H9 (cell line): ENCODE results near the gene TSPAN5. TPM values are rescaled to one million over a fixed set of nuclear protein-coding genes. Genes with fewer than 3 reads are reported as not detected.

Experiments
- DNase-seq: peaks from one replicate; pipeline ENCODE4 v3.0.0-alpha.2; 2017
- H2AFZ ChIP-seq: one replicate; pipeline ENCODE4 v1.6.1; 2013; ENCODE audit warnings: mild to moderate bottlenecking, low read length, control low read depth, moderate library complexity
- H2AK5ac ChIP-seq: 2 replicates; pipeline ENCODE4 v1.6.1; 2013; ENCODE audit warnings: low read length, control low read depth, mixed read lengths; ENCODE audit not compliant: insufficient read length
- H2BK120ac ChIP-seq: one replicate; pipeline ENCODE4 v1.6.1; 2013; ENCODE audit warnings: low read depth, mild to moderate bottlenecking, low read length, control low read depth, inconsistent platforms; ENCODE audit not compliant: poor library complexity, severe bottlenecking
- H2BK12ac ChIP-seq: 2 replicates; pipeline ENCODE4 v1.6.1; 2013; ENCODE audit warnings: low read length, control low read depth, mixed read lengths, low read depth; ENCODE audit not compliant: insufficient read length
- H2BK15ac ChIP-seq: 2 replicates; pipeline ENCODE4 v1.6.1; 2013; ENCODE audit warnings: low read depth, low read length, control low read depth
- H2BK20ac ChIP-seq: one replicate; pipeline ENCODE4 v1.6.1; 2013; ENCODE audit warnings: low read depth, mild to moderate bottlenecking, low read length, control low read depth, inconsistent platforms; ENCODE audit not compliant: poor library complexity, severe bottlenecking
- H2BK5ac ChIP-seq: 2 replicates; pipeline ENCODE4 v1.6.1; 2013; ENCODE audit warnings: low read length, control low read depth, mixed read lengths; ENCODE audit not compliant: insufficient read length
- H3K14ac ChIP-seq: 2 replicates; pipeline ENCODE4 v1.6.1; 2013; ENCODE audit warnings: low read length, control low read depth; ENCODE audit not compliant: insufficient read depth
- H3K18ac ChIP-seq: 2 replicates; pipeline ENCODE4 v1.6.1; 2013; ENCODE audit warnings: low read depth, mild to moderate bottlenecking, mixed read lengths, low read length, control low read depth; ENCODE audit not compliant: insufficient read length
- H3K23ac ChIP-seq: 2 replicates; pipeline ENCODE4 v1.6.1; 2013; ENCODE audit warnings: low read length, control low read depth, mixed read lengths, low read depth; ENCODE audit not compliant: insufficient read length
- H3K23me2 ChIP-seq: 2 replicates; pipeline ENCODE4 v1.6.1; 2013; ENCODE audit warnings: low read depth, mild to moderate bottlenecking, mixed read lengths, low read length, control low read depth; ENCODE audit not compliant: insufficient read length, poor library complexity, severe bottlenecking
- H3K27ac ChIP-seq: 2 replicates; pipeline ENCODE4 v1.5.1; 2013; ENCODE audit warnings: low read length, control low read depth, mixed read lengths, low read depth; ENCODE audit not compliant: insufficient read length
- H3K27me3 ChIP-seq: 2 replicates; pipeline ENCODE4 v1.6.1; 2013; ENCODE audit warnings: low read length, control low read depth, inconsistent platforms; ENCODE audit not compliant: insufficient read depth
- H3K4ac ChIP-seq: 2 replicates; pipeline ENCODE4 v1.6.1; 2013; ENCODE audit warnings: low read depth, mild to moderate bottlenecking, control low read depth, inconsistent platforms, low read length, moderate library complexity
- H3K4me1 ChIP-seq: 2 replicates; pipeline ENCODE4 v1.6.1; 2013; ENCODE audit warnings: low read length, control low read depth, inconsistent platforms; ENCODE audit not compliant: insufficient read depth
- H3K4me2 ChIP-seq: 2 replicates; pipeline ENCODE4 v1.6.1; 2013; ENCODE audit warnings: low read length, control low read depth, mixed read lengths; ENCODE audit not compliant: insufficient read length, insufficient read depth
- H3K56ac ChIP-seq: 2 replicates; pipeline ENCODE4 v1.6.1; 2013; ENCODE audit warnings: low read depth, mild to moderate bottlenecking, mixed read lengths, low read length, control low read depth; ENCODE audit not compliant: insufficient read length
- H3K79me1 ChIP-seq: 2 replicates; pipeline ENCODE4 v1.6.1; 2013; ENCODE audit warnings: low read depth, mild to moderate bottlenecking, moderate library complexity, low read length, control low read depth, inconsistent platforms; ENCODE audit not compliant: insufficient read depth, poor library complexity, severe bottlenecking
- H3K79me2 ChIP-seq: 2 replicates; pipeline ENCODE4 v1.6.1; 2013; ENCODE audit warnings: low read length, control low read depth, inconsistent platforms; ENCODE audit not compliant: insufficient read depth
- H3K9ac ChIP-seq: 2 replicates; pipeline ENCODE4 v1.6.1; 2013; ENCODE audit warnings: low read length, control low read depth, mixed read lengths; ENCODE audit not compliant: insufficient read length; ENCODE audit errors: extremely low read depth
- H3K9me3 ChIP-seq: one replicate; pipeline ENCODE4 v1.6.1; 2013; ENCODE audit warnings: low read depth, low read length, inconsistent platforms; ENCODE audit not compliant: control insufficient read depth
- H3T11ph ChIP-seq: one replicate; pipeline ENCODE4 v1.6.1; 2013; ENCODE audit warnings: mild to moderate bottlenecking, low read length, control low read depth, inconsistent platforms
- H4K20me1 ChIP-seq: one replicate; pipeline ENCODE4 v1.6.1; 2013; ENCODE audit not compliant: control insufficient read depth, insufficient read length, insufficient read depth
- H4K5ac ChIP-seq: 2 replicates; pipeline ENCODE4 v1.6.1; 2013; ENCODE audit warnings: low read depth, mild to moderate bottlenecking, mixed read lengths, low read length, control low read depth; ENCODE audit not compliant: insufficient read length
- H4K8ac ChIP-seq: replicated peaks from 2 replicates; pipeline ENCODE4 v1.6.1; 2013; ENCODE audit warnings: low read length, control low read depth, mixed read lengths, low read depth; ENCODE audit not compliant: insufficient read length
- H4K91ac ChIP-seq: 2 replicates; pipeline ENCODE4 v1.6.1; 2013; ENCODE audit warnings: low read depth, mild to moderate bottlenecking, moderate library complexity, mixed read lengths, low read length, control low read depth; ENCODE audit not compliant: insufficient read length
- H3K27ac Mint-ChIP-seq, 3 experiments: 2 replicates in 2 of 3; 3 replicates in 1 of 3; pipeline ENCODE4 v1.8.0; 2020 to 2021; ENCODE audit warnings: mixed read lengths in 3 of 3, mild to moderate bottlenecking in 1 of 3, moderate library complexity in 1 of 3
- H3K27me3 Mint-ChIP-seq: 2 replicates; pipeline ENCODE4 v1.8.0; 2021; ENCODE audit warnings: low read depth, mild to moderate bottlenecking, moderate library complexity, mixed read lengths
- H3K36me3 Mint-ChIP-seq, 3 experiments: 2 replicates in 2 of 3; 3 replicates in 1 of 3; pipeline ENCODE4 v1.8.0; 2020 to 2021; ENCODE audit warnings: low read depth in 3 of 3, mixed read lengths in 3 of 3; ENCODE audit not compliant: insufficient read depth in 1 of 3
- H3K4me1 Mint-ChIP-seq, 2 experiments: 2 replicates each; pipeline ENCODE4 v1.8.0; 2020; ENCODE audit warnings: mixed read lengths in 2 of 2
- H3K4me3 Mint-ChIP-seq, 2 experiments: 2 replicates in 1 of 2; 3 replicates in 1 of 2; pipeline ENCODE4 v1.8.0; 2020 to 2021; ENCODE audit warnings: mild to moderate bottlenecking in 2 of 2, mixed read lengths in 2 of 2, moderate library complexity in 1 of 2
- H3K9me3 Mint-ChIP-seq, 2 experiments: 2 replicates in 1 of 2; 3 replicates in 1 of 2; pipeline ENCODE4 v1.8.0; 2020; ENCODE audit warnings: mild to moderate bottlenecking in 2 of 2, mixed read lengths in 2 of 2, moderate library complexity in 1 of 2
- CTCF ChIP-seq: fragments of 200-600 bp; sonication (generic); conservative IDR thresholded peaks from 3 replicates; pipeline ENCODE4 v1.8.0; 2021; ENCODE audit warnings: antibody characterized with exemption, mild to moderate bottlenecking
- WGBS: extraction: QIAGEN DNeasy Blood & Tissue Kit; methylation state at CpG from one replicate; pipeline ENCODE4 v1.1.7; 2013; ENCODE audit warnings: missing lambda C conversion rate, low lambda C conversion rate, mixed read lengths; ENCODE audit not compliant: insufficient read length; ENCODE audit errors: extremely low coverage; 5-methylcytosine and 5-hydroxymethylcytosine counted together
- total RNA-seq: library from RNA; stranded (reverse); gene quantifications from 2 replicates; pipeline ENCODE4 v1.2.1, GENCODE V29; 2021

Gene TSPAN5
- total RNA-seq, 1 experiment from 2014 or later = 7.0 TPM

- H4K8ac ChIP-seq = no peak overlapping the region
- no peak overlapping the region for H4K91ac ChIP-seq
- Mint-ChIP-seq H3K36me3 (no peaks in the 10 kb centered on the region), H3K4me3 (no peak overlapping the region), H3K4me1 (peaks cover 23 to 25% of the 10 kb centered on the region in 2 experiments), H3K27me3 (no peaks in the 10 kb centered on the region), H3K27ac (no peak overlapping the region), H3K9me3 (no peaks in the 10 kb centered on the region)
- no peak overlapping the region for H2BK120ac ChIP-seq
- no peaks in the 10 kb centered on the region for H4K20me1 ChIP-seq
- peaks cover 5% of the 10 kb centered on the region; the same call in 1 of the 2 replicates for H3K4me1 ChIP-seq
- H3K14ac ChIP-seq = no peak overlapping the region
- no peak overlapping the region for H2BK15ac ChIP-seq
- no peak overlapping the region for H2AFZ ChIP-seq
- WGBS = no CpG with 5 or more reads among the region's 2 CpGs
- no peak overlapping the region for H2BK12ac ChIP-seq
- no peak overlapping the region for H3K23ac ChIP-seq
- H2BK5ac ChIP-seq = no peak overlapping the region
- no peak overlapping the region for H3K4ac ChIP-seq
- H3K27ac ChIP-seq = no peak overlapping the region
- no peaks in the 10 kb centered on the region; the same call in 1 of the 2 replicates for H3K79me2 ChIP-seq
- no peaks in the 10 kb centered on the region for H3K27me3 ChIP-seq
- H3K18ac ChIP-seq = no peak overlapping the region
- no peak overlapping the region for H2AK5ac ChIP-seq
- no peak for TF ChIP-seq CTCF
- no peak overlapping the region for H3K56ac ChIP-seq
- no peaks in the 10 kb centered on the region for H3K23me2 ChIP-seq
- H3T11ph ChIP-seq = no peak overlapping the region
- no peak overlapping the region for H4K5ac ChIP-seq
- H2BK20ac ChIP-seq = no peak overlapping the region
- no peak overlapping the region for H3K4me2 ChIP-seq
- H3K79me1 ChIP-seq = no peaks in the 10 kb centered on the region
- H3K9ac ChIP-seq = no peak overlapping the region
- no peaks in the 10 kb centered on the region for H3K9me3 ChIP-seq
- DNase-seq = no peak
These were observed 39.2 kb downstream of the TSPAN5 start for GRCh38 chr4:98619180-98619579.
